Measurements from ENCODE around the gene SLC39A8. TPM values are rescaled to one million over a fixed set of nuclear protein-coding genes. Genes with fewer than 3 reads are reported as not detected.
"Not testable (repeated sequence)": the region's sequence is repeated elsewhere in the genome, so short reads cannot be mapped to it uniquely, and the experiment has no call there.

The SLC39A8 gene
- 10 to 100 TPM; 49.4 to 55.2 (median 55.0) TPM for total RNA-seq

- no peaks in the 10 kb centered on the region for H3K9me3 Mint-ChIP-seq
- H3K4me3 Mint-ChIP-seq, result peak within 1 kb of the TSS; percentile 86
- peak; percentile 80 to 81 for ATAC-seq
- H3K36me3 Mint-ChIP-seq (ENCODE audit: insufficient read depth), result peaks cover 6% of the 10 kb centered on the region
- H3K4me1 Mint-ChIP-seq (ENCODE audit: low read depth), result peaks cover 49% of the 10 kb centered on the region
- DNase-seq, result peak; percentile 84
- H3K27me3 Mint-ChIP-seq (ENCODE audit: low read depth), result no peaks in the 10 kb centered on the region
These were observed at the start of gene SLC39A8 for GRCh38 chr4:102344954-102345794. SLC39A8 (minus strand) TSS chr4:102345482; CDS start chr4:102344662, 820 bp downstream.

- ATAC-seq, result no peak
- H3K36me3 Mint-ChIP-seq (ENCODE audit: insufficient read depth), result no peaks in the 10 kb centered on the region
- peaks cover 6% of the 10 kb centered on the region for H3K27me3 Mint-ChIP-seq (ENCODE audit: low read depth)
- H3K4me1 Mint-ChIP-seq (ENCODE audit: low read depth), result peaks cover 16% of the 10 kb centered on the region
- DNase-seq, result no peak
- H3K9me3 Mint-ChIP-seq, result no peaks in the 10 kb centered on the region
- no peak overlapping the region for H3K4me3 Mint-ChIP-seq
These were observed 46.9 kb upstream of the SLC39A8 start for GRCh38 chr4:102392033-102392744.

GRCh38 chr4:102390438-102390837, 45.2 kb upstream of the SLC39A8 start:
- Mint-ChIP-seq H3K27me3 (ENCODE audit: low read depth) (peaks cover 11% of the 10 kb centered on the region), H3K4me3 (no peak overlapping the region), H3K36me3 (ENCODE audit: insufficient read depth) (no peaks in the 10 kb centered on the region), H3K4me1 (ENCODE audit: low read depth) (peaks cover 16% of the 10 kb centered on the region), H3K9me3 (no peaks in the 10 kb centered on the region)
- no peak for DNase-seq
- peak; percentile 98 for ATAC-seq

- Mint-ChIP-seq H3K27me3 (ENCODE audit: low read depth) (peaks cover 17% of the 10 kb centered on the region), H3K36me3 (ENCODE audit: insufficient read depth) (no peaks in the 10 kb centered on the region), H3K4me3 (no peak overlapping the region), H3K4me1 (ENCODE audit: low read depth) (peaks cover 16% of the 10 kb centered on the region), H3K9me3 (no peaks in the 10 kb centered on the region)
- no peak for ATAC-seq
- DNase-seq, result no peak
These were observed 43.3 kb upstream of the SLC39A8 start for GRCh38 chr4:102388611-102389010.

- peaks cover 21% of the 10 kb centered on the region for H3K27me3 Mint-ChIP-seq (ENCODE audit: low read depth)
- no peak for DNase-seq
- no peak for ATAC-seq
- H3K9me3 Mint-ChIP-seq, result no peaks in the 10 kb centered on the region
- H3K36me3 Mint-ChIP-seq (ENCODE audit: insufficient read depth), result no peaks in the 10 kb centered on the region
- no peak overlapping the region for H3K4me3 Mint-ChIP-seq
- peaks cover 16% of the 10 kb centered on the region for H3K4me1 Mint-ChIP-seq (ENCODE audit: low read depth)
These were observed 42.4 kb upstream of the SLC39A8 start for GRCh38 chr4:102387552-102388150.

GRCh38 chr4:102386966-102387365, 41.7 kb upstream of the SLC39A8 start:
- peaks cover 16% of the 10 kb centered on the region for H3K4me1 Mint-ChIP-seq (ENCODE audit: low read depth)
- H3K27me3 Mint-ChIP-seq (ENCODE audit: low read depth), result peaks cover 23% of the 10 kb centered on the region

GRCh38 chr4:102380253-102380652, 35.0 kb upstream of the SLC39A8 start:
- not testable (repeated sequence) for ATAC-seq; H3K9me3 Mint-ChIP-seq; H3K36me3 Mint-ChIP-seq (ENCODE audit: insufficient read depth); H3K4me1 Mint-ChIP-seq (ENCODE audit: low read depth); H3K4me3 Mint-ChIP-seq; DNase-seq
- peaks cover 17% of the 10 kb centered on the region for H3K27me3 Mint-ChIP-seq (ENCODE audit: low read depth)

More at GRCh38 chr4:102386966-102387365, 41.7 kb upstream of the SLC39A8 start:
- Mint-ChIP-seq H3K9me3 (no peaks in the 10 kb centered on the region), H3K36me3 (ENCODE audit: insufficient read depth) (no peaks in the 10 kb centered on the region), H3K4me3 (no peak overlapping the region)
- DNase-seq (no peak), ATAC-seq (no peak)

GRCh38 chr4:102362922-102363432, 17.7 kb upstream of the SLC39A8 start:
- no peak overlapping the region for H3K4me3 Mint-ChIP-seq
- no peak for ATAC-seq

GRCh38 chr4:102358128-102358527, 12.8 kb upstream of the SLC39A8 start:
- H3K9me3 Mint-ChIP-seq, result no peaks in the 10 kb centered on the region
- DNase-seq (no peak), ATAC-seq (no peak)

More at GRCh38 chr4:102362922-102363432, 17.7 kb upstream of the SLC39A8 start:
- Mint-ChIP-seq H3K4me1 (ENCODE audit: low read depth) (no peaks in the 10 kb centered on the region), H3K9me3 (no peaks in the 10 kb centered on the region), H3K36me3 (ENCODE audit: insufficient read depth) (no peaks in the 10 kb centered on the region), H3K27me3 (ENCODE audit: low read depth) (no peaks in the 10 kb centered on the region)
- no peak for DNase-seq

GRCh38 chr4:102357637-102358036, 12.4 kb upstream of the SLC39A8 start:
- ATAC-seq, result not testable (repeated sequence)

More at GRCh38 chr4:102358128-102358527, 12.8 kb upstream of the SLC39A8 start:
- H3K4me3 Mint-ChIP-seq, result no peak overlapping the region
- no peaks in the 10 kb centered on the region for H3K27me3 Mint-ChIP-seq (ENCODE audit: low read depth)
- no peaks in the 10 kb centered on the region for H3K36me3 Mint-ChIP-seq (ENCODE audit: insufficient read depth)
- no peaks in the 10 kb centered on the region for H3K4me1 Mint-ChIP-seq (ENCODE audit: low read depth)

GRCh38 chr4:102356562-102357202, 11.4 kb upstream of the SLC39A8 start:
- H3K9me3 Mint-ChIP-seq, result no peaks in the 10 kb centered on the region
- H3K4me3 Mint-ChIP-seq, result no peak overlapping the region
- no peaks in the 10 kb centered on the region for H3K4me1 Mint-ChIP-seq (ENCODE audit: low read depth)
- no peaks in the 10 kb centered on the region for H3K36me3 Mint-ChIP-seq (ENCODE audit: insufficient read depth)
- no peak for ATAC-seq
- no peaks in the 10 kb centered on the region for H3K27me3 Mint-ChIP-seq (ENCODE audit: low read depth)
- no peak for DNase-seq

More at GRCh38 chr4:102357637-102358036, 12.4 kb upstream of the SLC39A8 start:
- not testable (repeated sequence) for H3K36me3 Mint-ChIP-seq (ENCODE audit: insufficient read depth); H3K4me3 Mint-ChIP-seq; H3K9me3 Mint-ChIP-seq; DNase-seq; H3K4me1 Mint-ChIP-seq (ENCODE audit: low read depth); H3K27me3 Mint-ChIP-seq (ENCODE audit: low read depth)

- Mint-ChIP-seq H3K27me3 (ENCODE audit: low read depth) (no peaks in the 10 kb centered on the region), H3K4me1 (ENCODE audit: low read depth) (no peaks in the 10 kb centered on the region), H3K4me3 (no peak overlapping the region), H3K9me3 (no peaks in the 10 kb centered on the region), H3K36me3 (ENCODE audit: insufficient read depth) (no peaks in the 10 kb centered on the region)
- DNase-seq (no peak), ATAC-seq (no peak)
These were observed 10.5 kb upstream of the SLC39A8 start for GRCh38 chr4:102355748-102356147.

GRCh38 chr4:102354671-102355454, 9.6 kb upstream of the SLC39A8 start:
- H3K4me3 Mint-ChIP-seq, result no peak overlapping the region
- no peak for DNase-seq
- ATAC-seq, result no peak
- H3K9me3 Mint-ChIP-seq, result no peaks in the 10 kb centered on the region
- no peaks in the 10 kb centered on the region for H3K4me1 Mint-ChIP-seq (ENCODE audit: low read depth)
- no peaks in the 10 kb centered on the region for H3K27me3 Mint-ChIP-seq (ENCODE audit: low read depth)
- no peaks in the 10 kb centered on the region for H3K36me3 Mint-ChIP-seq (ENCODE audit: insufficient read depth)
